Adipocyte (in vitro differentiated cells): Measurements from ENCODE around the gene CLEC11A.

Experiments used
- DNase-seq: peaks from one replicate; pipeline ENCODE4 v3.0.0-alpha.2; 2015; ENCODE audit warnings: low read depth
- H3K27me3 ChIP-seq: replicated peaks from 2 replicates; pipeline ENCODE4 v1.7.0; 2013; ENCODE audit warnings: mild to moderate bottlenecking, low read length, moderate library complexity; ENCODE audit not compliant: control insufficient read depth, insufficient read depth
- H3K36me3 ChIP-seq: 2 replicates; pipeline ENCODE4 v1.7.0; 2013; ENCODE audit warnings: low read length, mild to moderate bottlenecking, moderate library complexity; ENCODE audit not compliant: control insufficient read depth, insufficient read depth, severe bottlenecking
- H3K4me1 ChIP-seq: 2 replicates; pipeline ENCODE4 v1.7.0; 2013; ENCODE audit warnings: mild to moderate bottlenecking, low read length, moderate library complexity; ENCODE audit not compliant: control insufficient read depth, insufficient read depth
- H3K4me3 ChIP-seq: 2 replicates; pipeline ENCODE4 v1.7.0; 2013; ENCODE audit warnings: mild to moderate bottlenecking, low read length, moderate library complexity
- H3K9ac ChIP-seq: 2 replicates; pipeline ENCODE4 v1.7.0; 2013; ENCODE audit warnings: mild to moderate bottlenecking, low read length, moderate library complexity
- H3K9me3 ChIP-seq: 2 replicates; pipeline ENCODE4 v1.7.0; 2013; ENCODE audit warnings: mild to moderate bottlenecking, low read length, moderate library complexity; ENCODE audit not compliant: control insufficient read depth

CLEC11A gene

GRCh38 chr19:50723069-50723468 is at the start of gene CLEC11A:
Gene CLEC11A, plus strand, starts transcription at chr19:50723364. Its CDS starts 162 bp downstream, at chr19:50723526.
- Histone ChIP-seq H3K4me1 (peaks cover 30% of the 10 kb centered on the region), H3K9me3 (no peaks in the 10 kb centered on the region), H3K27me3 (no peaks in the 10 kb centered on the region), H3K4me3 (peak within 1 kb of the TSS; percentile 86), H3K36me3 (no peaks in the 10 kb centered on the region), H3K9ac (peak within 1 kb of the TSS; percentile 90)
- DNase-seq = peak; percentile 71

- Histone ChIP-seq H3K9me3 (peaks cover 4% of the 10 kb centered on the region), H3K4me1 (no peaks in the 10 kb centered on the region), H3K4me3 (no peak overlapping the region), H3K36me3 (no peaks in the 10 kb centered on the region), H3K27me3 (peaks cover 32% of the 10 kb centered on the region), H3K9ac (no peak overlapping the region)
- DNase-seq = no peak
Measured at GRCh38 chr19:50676625-50677197, 46.5 kb upstream of the CLEC11A start.

- no peak for DNase-seq
- Histone ChIP-seq H3K4me3 (no peak overlapping the region), H3K9ac (no peak overlapping the region), H3K27me3 (peaks cover 27% of the 10 kb centered on the region), H3K9me3 (peaks cover 4% of the 10 kb centered on the region), H3K4me1 (no peaks in the 10 kb centered on the region), H3K36me3 (no peaks in the 10 kb centered on the region)
Measured at GRCh38 chr19:50677636-50678035, 45.5 kb upstream of the CLEC11A start.

GRCh38 chr19:50678323-50678722 is 44.8 kb upstream of the CLEC11A start:
- DNase-seq = no peak
- Histone ChIP-seq H3K9ac (no peak overlapping the region), H3K36me3 (no peaks in the 10 kb centered on the region), H3K4me1 (no peaks in the 10 kb centered on the region), H3K27me3 (peaks cover 22% of the 10 kb centered on the region), H3K4me3 (no peak overlapping the region), H3K9me3 (peaks cover 4% of the 10 kb centered on the region)

- peaks cover 4% of the 10 kb centered on the region for H3K9me3 ChIP-seq
- H3K4me1 ChIP-seq = no peaks in the 10 kb centered on the region
- H3K36me3 ChIP-seq = no peaks in the 10 kb centered on the region
- DNase-seq = peak; percentile 82
- no peak overlapping the region for H3K9ac ChIP-seq
- no peak overlapping the region for H3K4me3 ChIP-seq
- peaks cover 21% of the 10 kb centered on the region for H3K27me3 ChIP-seq
Measured at GRCh38 chr19:50679177-50680125, 43.7 kb upstream of the CLEC11A start.

GRCh38 chr19:50686310-50687032 is 36.7 kb upstream of the CLEC11A start:
- Histone ChIP-seq H3K4me3 (no peak overlapping the region), H3K27me3 (peaks cover 22% of the 10 kb centered on the region), H3K9me3 (no peaks in the 10 kb centered on the region), H3K9ac (no peak overlapping the region), H3K4me1 (no peaks in the 10 kb centered on the region), H3K36me3 (no peaks in the 10 kb centered on the region)
- DNase-seq = no peak

- no peaks in the 10 kb centered on the region for H3K9me3 ChIP-seq
- no peaks in the 10 kb centered on the region for H3K4me1 ChIP-seq
- DNase-seq = no peak
- H3K27me3 ChIP-seq = peaks cover 19% of the 10 kb centered on the region
- H3K4me3 ChIP-seq = no peak overlapping the region
- no peak overlapping the region for H3K9ac ChIP-seq
- no peaks in the 10 kb centered on the region for H3K36me3 ChIP-seq
Measured at GRCh38 chr19:50688766-50689165, 34.4 kb upstream of the CLEC11A start.

- no peaks in the 10 kb centered on the region for H3K36me3 ChIP-seq
- no peaks in the 10 kb centered on the region for H3K4me1 ChIP-seq
- no peak overlapping the region for H3K4me3 ChIP-seq
- H3K9ac ChIP-seq = no peak overlapping the region
- no peaks in the 10 kb centered on the region for H3K9me3 ChIP-seq
- peaks cover 20% of the 10 kb centered on the region for H3K27me3 ChIP-seq
- no peak for DNase-seq
Measured at GRCh38 chr19:50690439-50690838, 32.7 kb upstream of the CLEC11A start.

GRCh38 chr19:50693064-50693975 is 29.8 kb upstream of the CLEC11A start:
- Histone ChIP-seq H3K9ac (no peak overlapping the region), H3K4me3 (no peak overlapping the region), H3K4me1 (no peaks in the 10 kb centered on the region), H3K36me3 (no peaks in the 10 kb centered on the region), H3K9me3 (no peaks in the 10 kb centered on the region), H3K27me3 (peaks cover 27% of the 10 kb centered on the region)
- no peak for DNase-seq

GRCh38 chr19:50694815-50695145 is 28.4 kb upstream of the CLEC11A start:
- Histone ChIP-seq H3K36me3 (no peaks in the 10 kb centered on the region), H3K27me3 (peaks cover 38% of the 10 kb centered on the region), H3K9ac (no peak overlapping the region), H3K4me1 (no peaks in the 10 kb centered on the region), H3K4me3 (no peak overlapping the region), H3K9me3 (no peaks in the 10 kb centered on the region)
- DNase-seq = no peak
